ENCODE data around the gene TTC4. TPM values are rescaled to one million over a fixed set of nuclear protein-coding genes. Genes with fewer than 3 reads are reported as not detected.

The TTC4 gene
- total RNA-seq, 4 donors from 2014 or later: 15.5 to 37.4 (median 24.6) TPM

GRCh38 chr1:54701996-54702395 is 13.7 kb upstream of the TTC4 start:
- no peak for TF ChIP-seq CTCF (IDR thresholded peaks at IDR 0.05)
- ATAC-seq (ENCODE audit: low FRiP score) (no peak), DNase-seq (ENCODE audit: low spot score) (no peak)

- DNase-seq (ENCODE audit: low spot score) (no peak), ATAC-seq (ENCODE audit: low FRiP score) (no peak)
- no peak for TF ChIP-seq CTCF (IDR thresholded peaks at IDR 0.05)
Measured at GRCh38 chr1:54703471-54703870, 12.2 kb upstream of the TTC4 start.

GRCh38 chr1:54705153-54705552 is 10.5 kb upstream of the TTC4 start:
- ATAC-seq (ENCODE audit: low FRiP score) (no peak), DNase-seq (ENCODE audit: low spot score) (no peak)
- no peak for TF ChIP-seq CTCF (IDR thresholded peaks at IDR 0.05)

- DNase-seq (ENCODE audit: low spot score) (no peak), ATAC-seq (ENCODE audit: low FRiP score) (no peak)
- TF ChIP-seq CTCF (IDR thresholded peaks at IDR 0.05): no peak
Measured at GRCh38 chr1:54706419-54706818, 9.2 kb upstream of the TTC4 start.

GRCh38 chr1:54708385-54708784 is 7.3 kb upstream of the TTC4 start:
- ATAC-seq (ENCODE audit: low FRiP score): no peak
- no peak for TF ChIP-seq CTCF (IDR thresholded peaks at IDR 0.05)
- no peak for DNase-seq (ENCODE audit: low spot score)

- DNase-seq (ENCODE audit: low spot score): no peak
- ATAC-seq (ENCODE audit: low FRiP score): no peak
- TF ChIP-seq CTCF (IDR thresholded peaks at IDR 0.05): no peak
Measured at GRCh38 chr1:54709547-54710292, 5.9 kb upstream of the TTC4 start.

GRCh38 chr1:54710434-54710833 is 5.2 kb upstream of the TTC4 start:
- DNase-seq (ENCODE audit: low spot score): no peak
- no peak for TF ChIP-seq CTCF (IDR thresholded peaks at IDR 0.05)
- no peak for ATAC-seq (ENCODE audit: low FRiP score)

Measured in omental fat pad (tissue), 4 donors.